Effector memory CD4-positive, alpha-beta T cell (primary cell): Measurements from ENCODE around the gene RTRAF.

Experiments used
- DNase-seq, 3 donors: peaks; one replicate each; pipeline ENCODE4 v3.0.0-alpha.2; 2020
- H3K27ac ChIP-seq: 2 replicates; pipeline ENCODE4 v1.7.0; 2013; ENCODE audit warnings: mild to moderate bottlenecking, low read length, moderate library complexity; ENCODE audit not compliant: insufficient read depth, poor library complexity, severe bottlenecking
- H3K27me3 ChIP-seq: replicated peaks from 2 replicates; pipeline ENCODE4 v1.7.0; 2013; ENCODE audit warnings: mild to moderate bottlenecking, low read length; ENCODE audit not compliant: insufficient read depth, control insufficient read depth, poor library complexity, severe bottlenecking
- H3K36me3 ChIP-seq: 2 replicates; pipeline ENCODE4 v1.7.0; 2013; ENCODE audit warnings: mild to moderate bottlenecking, low read length, moderate library complexity; ENCODE audit not compliant: control insufficient read depth, insufficient read depth
- H3K4me1 ChIP-seq: 2 replicates; pipeline ENCODE4 v1.7.0; 2013; ENCODE audit warnings: low read length, mild to moderate bottlenecking; ENCODE audit not compliant: control insufficient read depth, insufficient read depth, poor library complexity, severe bottlenecking
- H3K4me3 ChIP-seq: 2 replicates; pipeline ENCODE4 v1.7.0; 2013; ENCODE audit warnings: low read length, low read depth, mild to moderate bottlenecking; ENCODE audit not compliant: insufficient read depth, poor library complexity, severe bottlenecking
- H3K9me3 ChIP-seq: 2 replicates; pipeline ENCODE4 v1.7.0; 2013; ENCODE audit warnings: mild to moderate bottlenecking, low read length, moderate library complexity; ENCODE audit not compliant: control insufficient read depth

RTRAF gene

DNA sequence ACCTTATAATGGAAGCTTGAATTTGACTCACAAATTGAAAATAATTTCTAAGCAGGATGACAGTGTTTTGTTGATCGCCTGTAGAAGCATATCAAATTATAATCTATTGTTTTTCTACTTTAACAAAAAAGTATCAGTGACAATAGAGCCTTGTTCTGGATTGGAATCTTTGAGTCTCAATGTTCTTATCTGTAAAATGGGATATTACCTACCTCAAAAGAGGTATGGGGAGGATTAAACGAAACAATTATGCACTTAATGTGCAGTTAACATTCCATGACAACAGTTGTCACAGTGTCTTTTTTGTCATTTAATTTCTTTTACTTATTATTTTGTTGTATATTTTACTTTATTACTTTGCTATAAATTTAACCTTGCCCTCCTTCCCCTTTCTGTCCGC, 1.1 kb downstream of the RTRAF start:
- Histone ChIP-seq H3K36me3 (peaks cover 35% of the 10 kb centered on the region), H3K27ac (no peak overlapping the region), H3K4me3 (peak overlapping the region; percentile 95), H3K4me1 (peaks cover 5% of the 10 kb centered on the region), H3K9me3 (no peaks in the 10 kb centered on the region), H3K27me3 (no peaks in the 10 kb centered on the region)
- DNase-seq = no peak

DNA sequence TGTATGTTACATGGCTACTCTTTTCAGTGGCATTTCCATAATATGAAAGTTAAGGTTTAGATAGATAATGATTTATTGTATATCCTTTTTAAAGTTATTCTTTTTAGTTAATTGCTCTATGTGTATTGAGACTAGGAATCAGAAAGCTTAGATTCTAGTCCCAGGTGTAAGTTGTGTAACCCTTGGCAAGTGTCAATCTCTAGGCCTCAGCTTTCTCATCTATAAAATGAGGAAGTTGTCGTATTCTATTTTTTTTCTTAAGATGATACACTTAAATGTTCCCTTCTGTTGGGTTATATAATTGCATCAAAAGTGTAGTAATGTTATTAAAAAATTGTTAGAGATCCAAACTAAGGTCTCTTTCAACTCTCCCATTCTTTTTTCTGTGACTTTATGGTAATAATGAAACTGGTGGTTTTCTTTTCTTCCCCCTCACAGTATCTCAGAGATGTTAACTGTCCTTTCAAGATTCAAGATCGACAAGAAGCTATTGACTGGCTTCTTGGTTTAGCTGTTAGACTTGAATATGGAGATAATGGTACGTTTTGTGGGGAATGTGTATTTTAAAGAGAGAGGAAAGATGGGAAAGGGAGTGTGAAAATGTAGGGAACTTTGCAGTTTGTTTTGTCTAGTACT, 4.1 kb downstream of the RTRAF start:
- no peak for DNase-seq
- Histone ChIP-seq H3K27ac (no peak overlapping the region), H3K36me3 (peaks cover 44% of the 10 kb centered on the region), H3K4me3 (no peak overlapping the region), H3K27me3 (no peaks in the 10 kb centered on the region), H3K9me3 (no peaks in the 10 kb centered on the region), H3K4me1 (peaks cover 5% of the 10 kb centered on the region)

DNA sequence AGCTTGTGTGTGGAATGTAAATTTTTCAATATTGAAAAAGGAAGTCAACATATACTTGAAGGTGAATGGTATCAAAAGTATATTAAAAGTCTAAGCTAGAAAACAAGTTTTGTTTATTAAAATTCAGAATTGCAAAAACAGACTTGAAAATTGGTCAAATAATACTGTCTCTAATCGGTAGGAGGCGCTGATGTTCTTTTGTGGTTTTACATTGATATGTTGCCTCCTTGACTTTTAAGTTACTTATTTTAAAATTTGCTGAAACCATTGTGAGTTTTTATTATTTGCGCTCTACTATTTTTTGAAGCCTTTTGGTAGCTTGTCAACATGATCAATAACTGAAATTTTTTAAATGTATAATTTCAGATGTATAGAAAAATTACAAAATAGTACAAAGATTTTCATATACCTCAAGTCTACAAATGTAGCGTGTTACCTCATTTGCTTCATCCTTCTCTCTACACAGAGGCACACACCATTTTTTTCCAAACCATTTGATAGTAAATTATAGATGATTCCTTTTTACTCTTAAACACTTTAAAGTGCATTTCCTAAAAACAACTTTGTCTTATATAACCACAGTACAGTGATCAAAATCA, 6.9 kb downstream of the RTRAF start:
- no peak overlapping the region for H3K27ac ChIP-seq
- H3K27me3 ChIP-seq = no peaks in the 10 kb centered on the region
- peaks cover 56% of the 10 kb centered on the region for H3K36me3 ChIP-seq
- no peaks in the 10 kb centered on the region for H3K9me3 ChIP-seq
- H3K4me1 ChIP-seq = no peaks in the 10 kb centered on the region
- no peak for DNase-seq
- H3K4me3 ChIP-seq = no peak overlapping the region

DNA sequence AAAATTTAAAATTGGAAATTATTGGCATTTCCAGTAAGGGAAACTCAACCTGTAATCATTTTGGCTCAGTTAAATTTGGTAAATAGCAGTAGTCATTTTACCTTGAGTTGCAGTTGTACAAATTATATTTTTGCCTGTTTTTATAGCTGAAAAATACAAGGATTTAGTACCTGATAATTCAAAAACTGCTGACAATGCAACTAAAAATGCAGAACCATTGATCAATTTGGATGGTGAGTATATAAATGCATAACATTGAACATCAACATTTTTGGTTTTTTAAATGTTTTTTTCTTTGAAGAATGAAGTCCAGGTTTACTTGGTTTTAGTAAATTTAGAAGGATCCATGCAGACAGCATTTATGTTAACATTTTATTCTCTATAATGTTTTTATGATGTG, 9.0 kb downstream of the RTRAF start:
- Histone ChIP-seq H3K4me3 (no peak overlapping the region), H3K9me3 (no peaks in the 10 kb centered on the region), H3K4me1 (no peaks in the 10 kb centered on the region), H3K27me3 (no peaks in the 10 kb centered on the region), H3K36me3 (peaks cover 61% of the 10 kb centered on the region), H3K27ac (no peak overlapping the region)
- no peak for DNase-seq

DNA sequence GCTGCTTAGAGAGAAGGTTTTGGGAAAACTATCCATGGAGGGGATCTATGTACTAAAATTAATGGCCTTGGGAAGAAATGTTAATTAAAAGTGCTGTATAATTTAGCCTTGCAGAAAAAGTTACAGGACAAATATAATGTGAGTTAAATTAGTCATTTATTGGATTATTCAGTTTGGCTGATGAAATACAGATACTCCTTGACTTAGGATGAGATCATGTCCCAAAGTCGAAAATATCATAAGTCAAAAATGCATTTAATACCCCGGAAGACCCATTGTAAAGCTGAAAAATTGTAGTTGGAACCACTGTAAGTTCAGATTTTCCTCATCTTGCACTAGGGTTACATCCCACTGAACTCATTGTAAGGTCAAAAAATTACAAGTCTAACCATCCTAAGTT, 9.7 kb downstream of the RTRAF start:
- H3K27me3 ChIP-seq = no peaks in the 10 kb centered on the region
- no peak overlapping the region for H3K4me3 ChIP-seq
- no peak for DNase-seq
- H3K4me1 ChIP-seq = no peaks in the 10 kb centered on the region
- H3K27ac ChIP-seq = no peak overlapping the region
- no peaks in the 10 kb centered on the region for H3K9me3 ChIP-seq
- H3K36me3 ChIP-seq = peaks cover 62% of the 10 kb centered on the region

DNA sequence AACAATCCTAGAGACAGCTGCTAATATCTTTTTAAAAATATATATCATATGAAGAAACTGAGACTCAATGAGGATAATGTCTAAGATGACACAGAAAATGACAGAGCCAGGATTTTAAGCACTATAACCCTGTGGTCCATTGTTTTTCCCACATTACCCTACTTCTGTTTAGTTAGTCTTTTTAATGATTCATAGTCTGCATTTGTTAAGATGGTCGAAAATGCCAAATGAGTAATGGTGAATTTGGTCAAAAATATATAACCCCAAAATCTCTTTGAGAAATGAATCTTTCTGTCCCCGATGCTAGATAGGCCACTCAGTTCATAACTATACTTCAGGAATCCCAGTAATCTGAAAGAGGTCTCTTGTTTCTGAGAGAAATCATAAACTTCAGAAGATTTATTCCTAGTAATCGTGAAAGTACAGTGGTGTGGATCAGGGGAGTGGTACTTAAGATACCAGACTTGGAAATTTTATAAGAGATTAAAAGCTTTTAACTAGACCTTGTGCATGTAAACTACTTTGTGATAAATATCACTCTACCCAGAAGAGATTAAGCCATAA, 10.8 kb downstream of the RTRAF start:
- Histone ChIP-seq H3K4me1 (no peaks in the 10 kb centered on the region), H3K9me3 (no peaks in the 10 kb centered on the region), H3K4me3 (no peak overlapping the region), H3K36me3 (peaks cover 61% of the 10 kb centered on the region), H3K27me3 (no peaks in the 10 kb centered on the region), H3K27ac (no peak overlapping the region)
- no peak for DNase-seq

DNA sequence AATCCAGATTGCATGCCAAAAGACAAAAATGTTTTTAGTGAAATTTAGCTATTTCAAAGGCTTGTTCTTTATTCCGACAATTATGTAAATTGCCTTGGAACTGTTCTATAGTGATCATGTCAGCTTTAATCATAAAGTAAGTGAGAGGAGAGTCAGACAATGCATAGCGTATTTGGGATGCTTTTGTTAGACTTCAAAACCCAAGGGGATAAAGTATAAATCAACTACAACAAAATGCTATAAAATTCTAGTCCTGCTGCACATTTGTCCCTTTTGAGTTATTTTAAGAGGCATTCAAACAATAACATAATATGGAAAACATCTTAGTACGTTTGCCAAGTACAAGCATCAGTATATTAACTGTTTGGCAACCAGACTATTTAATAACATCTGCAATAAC, 11.3 kb downstream of the RTRAF start:
- H3K4me1 ChIP-seq = no peaks in the 10 kb centered on the region
- H3K36me3 ChIP-seq = peaks cover 60% of the 10 kb centered on the region
- no peak for DNase-seq
- H3K27me3 ChIP-seq = no peaks in the 10 kb centered on the region
- no peaks in the 10 kb centered on the region for H3K9me3 ChIP-seq
- no peak overlapping the region for H3K4me3 ChIP-seq
- no peak overlapping the region for H3K27ac ChIP-seq

DNA sequence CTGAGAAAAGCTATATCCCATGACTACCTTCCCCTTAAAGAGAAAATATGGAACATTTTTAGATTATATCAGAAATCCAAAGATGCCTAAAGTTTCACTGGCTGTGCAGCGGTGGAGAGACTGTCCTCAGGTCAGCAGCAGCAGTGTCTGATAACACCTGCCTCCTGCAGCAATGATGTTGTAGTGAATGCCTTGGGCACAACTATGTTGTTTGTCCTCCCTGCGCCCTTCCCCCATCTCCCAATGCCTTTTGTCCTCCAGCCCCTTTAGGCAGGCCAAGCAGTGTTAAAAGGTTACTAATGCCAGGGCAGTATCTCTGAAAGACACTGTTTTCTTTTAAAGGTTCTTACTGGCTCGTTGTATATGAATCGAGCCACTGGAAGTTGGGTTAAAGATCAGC, 13.2 kb downstream of the RTRAF start:
- Histone ChIP-seq H3K4me1 (no peaks in the 10 kb centered on the region), H3K4me3 (no peak overlapping the region), H3K27me3 (no peaks in the 10 kb centered on the region), H3K27ac (no peak overlapping the region), H3K9me3 (no peaks in the 10 kb centered on the region), H3K36me3 (peaks cover 70% of the 10 kb centered on the region)
- DNase-seq = no peak

DNA sequence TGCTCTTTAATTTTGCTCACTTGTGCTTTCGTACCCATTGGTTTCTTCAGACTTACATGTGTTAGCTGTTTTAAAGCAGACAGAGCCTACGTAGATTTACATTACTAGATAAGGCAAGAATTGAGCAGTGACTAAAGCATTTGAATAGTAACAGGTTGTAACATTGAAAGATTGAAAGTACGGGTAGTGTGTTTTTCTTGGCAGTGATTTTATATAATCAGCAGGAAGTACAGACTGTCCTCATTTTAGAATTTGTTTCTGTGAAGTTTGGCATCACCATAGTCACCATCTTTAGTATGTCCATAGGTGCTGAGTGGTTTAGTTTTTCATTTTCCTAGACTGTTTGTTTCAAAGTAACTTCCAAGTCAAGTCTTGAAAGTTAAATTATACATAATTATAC, 14.0 kb downstream of the RTRAF start:
- no peak overlapping the region for H3K27ac ChIP-seq
- H3K4me3 ChIP-seq = no peak overlapping the region
- no peaks in the 10 kb centered on the region for H3K27me3 ChIP-seq
- H3K36me3 ChIP-seq = peaks cover 77% of the 10 kb centered on the region
- H3K4me1 ChIP-seq = no peaks in the 10 kb centered on the region
- H3K9me3 ChIP-seq = no peaks in the 10 kb centered on the region
- no peak for DNase-seq

DNA sequence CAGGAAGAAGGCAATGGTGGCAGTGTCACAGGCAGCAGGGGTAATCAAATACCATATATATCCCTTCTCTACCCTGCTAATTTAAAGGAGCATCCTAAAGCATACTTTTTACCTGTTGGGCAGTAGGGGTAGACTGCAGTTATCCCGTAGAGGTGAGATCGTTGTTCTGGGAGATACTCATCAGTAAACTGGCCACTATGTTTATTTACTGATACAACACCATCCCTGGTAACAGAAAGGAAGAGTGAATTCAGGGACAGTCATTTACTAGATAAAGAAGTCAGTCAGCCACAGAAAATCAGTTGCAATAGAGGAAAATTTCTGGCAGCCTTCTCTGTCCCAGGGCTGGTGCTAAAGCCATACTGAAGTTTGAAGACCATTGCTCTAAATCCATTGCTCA, 16.3 kb downstream of the RTRAF start:
- Histone ChIP-seq H3K36me3 (peaks cover 82% of the 10 kb centered on the region), H3K4me1 (no peaks in the 10 kb centered on the region), H3K9me3 (no peaks in the 10 kb centered on the region), H3K27ac (no peak overlapping the region), H3K27me3 (no peaks in the 10 kb centered on the region), H3K4me3 (no peak overlapping the region)
- no peak for DNase-seq
